Retinal pigment epithelial cell (primary cell): ENCODE data around the gene FXN.
"Not testable (repeated sequence)": the region's sequence is repeated elsewhere in the genome, so short reads cannot be mapped to it uniquely, and the experiment has no call there.

Experiments used
- DNase-seq: peaks from one replicate; pipeline ENCODE4 v3.0.0-alpha.2; 2010; ENCODE audit warnings: low read depth
- H3K4me3 ChIP-seq: 2 replicates; pipeline ENCODE4 v1.5.1; 2011; ENCODE audit warnings: mild to moderate bottlenecking, low read length, control low read depth, moderate library complexity
- CTCF ChIP-seq: conservative IDR thresholded peaks from 2 replicates; pipeline ENCODE4 v1.5.1; 2011; ENCODE audit warnings: low read depth, low read length, control low read depth, inconsistent platforms

FXN gene

DNA sequence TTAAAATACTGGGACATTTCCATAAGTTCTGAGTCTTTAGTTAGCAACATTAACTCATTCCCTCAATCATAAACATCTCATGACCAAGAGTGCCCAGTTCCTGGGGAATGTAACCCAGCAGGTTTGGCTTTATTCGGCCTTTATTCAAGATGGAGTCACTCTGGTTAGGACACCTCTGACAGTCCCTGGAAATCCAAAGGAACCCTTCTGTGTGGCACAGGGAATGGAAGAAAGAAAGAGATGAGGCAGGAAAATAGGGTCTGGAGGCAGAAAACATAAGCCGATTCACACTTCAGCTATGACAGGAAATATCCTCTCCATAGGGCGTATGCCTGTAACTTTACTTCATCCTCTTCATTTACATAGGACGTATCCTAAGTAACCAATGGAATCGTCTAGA, 53.5 kb downstream of the FXN start:
- DNase-seq = no peak
- no peak overlapping the region for H3K4me3 ChIP-seq
- TF ChIP-seq CTCF = no peak

- no peak overlapping the region for H3K4me3 ChIP-seq
- TF ChIP-seq CTCF = no peak
- DNase-seq = no peak
Observed at GRCh38 chr9:69089491-69089890, 53.9 kb downstream of the FXN start.

DNA sequence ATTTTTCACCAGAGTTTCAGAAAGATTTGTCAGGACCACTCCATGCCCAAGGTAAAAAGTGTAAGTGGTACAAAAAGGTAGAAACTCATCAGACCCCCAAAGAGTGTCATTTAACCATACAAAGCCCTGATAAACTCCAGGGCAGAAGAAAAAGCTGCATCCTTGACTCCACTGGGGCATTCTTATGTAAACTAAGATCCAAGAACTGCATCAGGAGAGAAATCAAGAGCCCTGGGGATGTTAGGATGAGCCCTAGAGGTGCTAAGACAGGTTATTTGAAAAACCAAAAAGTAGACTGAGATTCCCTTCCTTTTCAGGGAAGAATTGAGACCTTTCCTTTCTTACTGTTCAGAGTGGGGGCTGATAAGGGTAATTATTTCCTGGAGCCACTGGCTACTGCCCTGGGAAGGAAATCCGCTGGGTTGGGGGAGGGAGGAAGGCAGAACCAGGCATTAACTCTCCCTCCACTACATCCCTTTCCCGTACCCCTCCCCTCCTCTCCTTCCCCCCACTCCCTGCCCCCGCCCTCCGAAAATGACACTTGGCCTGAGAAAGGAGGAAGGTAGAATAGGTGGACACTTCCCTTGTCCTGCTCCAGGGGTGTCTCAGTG, 54.7 kb downstream of the FXN start:
- no peak for DNase-seq
- no peak overlapping the region for H3K4me3 ChIP-seq
- TF ChIP-seq CTCF = no peak

GRCh38 chr9:69090946-69091345, 55.4 kb downstream of the FXN start:
- no peak for DNase-seq
- H3K4me3 ChIP-seq = no peak overlapping the region
- TF ChIP-seq CTCF = no peak

- H3K4me3 ChIP-seq = no peak overlapping the region
- no peak for TF ChIP-seq CTCF
- no peak for DNase-seq
Observed at GRCh38 chr9:69093471-69094103, 58.0 kb downstream of the FXN start.

- DNase-seq, H3K4me3 ChIP-seq: not testable (repeated sequence)
Observed at GRCh38 chr9:69094361-69095135, 59.0 kb downstream of the FXN start.

DNA sequence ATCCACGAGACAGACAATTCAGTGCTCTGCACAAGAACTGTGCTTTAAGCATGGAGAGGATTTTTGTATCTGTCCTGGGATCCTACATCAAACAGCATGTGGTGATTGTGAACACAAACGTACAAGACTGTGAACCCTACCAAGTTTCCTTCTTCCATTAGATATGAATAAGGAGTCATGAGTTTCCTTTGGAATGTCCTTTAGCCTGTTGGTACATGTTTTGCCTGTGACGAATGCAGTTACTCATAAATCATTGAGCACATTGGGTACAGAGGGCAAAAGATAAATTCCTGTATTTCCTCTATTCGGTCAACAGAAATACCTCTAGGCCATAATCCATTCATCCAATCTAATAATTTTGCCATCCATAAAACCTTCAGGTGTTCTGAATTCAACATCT, 61.5 kb downstream of the FXN start:
- TF ChIP-seq CTCF = no peak
- peak; percentile 80 for DNase-seq
- H3K4me3 ChIP-seq = no peak overlapping the region
